SH-SY5Y (cell line): ENCODE data around the gene MYH6.

Experiments used
- GATA2 ChIP-seq: IDR thresholded peaks from 2 replicates; pipeline ENCODE4 v1.6.1; 2011; ENCODE audit warnings: mild to moderate bottlenecking, low read depth, low read length
- GATA3 ChIP-seq: IDR thresholded peaks from 2 replicates; pipeline ENCODE4 v1.6.1; 2011; ENCODE audit warnings: low read depth, mild to moderate bottlenecking, low read length, moderate library complexity

DNA sequence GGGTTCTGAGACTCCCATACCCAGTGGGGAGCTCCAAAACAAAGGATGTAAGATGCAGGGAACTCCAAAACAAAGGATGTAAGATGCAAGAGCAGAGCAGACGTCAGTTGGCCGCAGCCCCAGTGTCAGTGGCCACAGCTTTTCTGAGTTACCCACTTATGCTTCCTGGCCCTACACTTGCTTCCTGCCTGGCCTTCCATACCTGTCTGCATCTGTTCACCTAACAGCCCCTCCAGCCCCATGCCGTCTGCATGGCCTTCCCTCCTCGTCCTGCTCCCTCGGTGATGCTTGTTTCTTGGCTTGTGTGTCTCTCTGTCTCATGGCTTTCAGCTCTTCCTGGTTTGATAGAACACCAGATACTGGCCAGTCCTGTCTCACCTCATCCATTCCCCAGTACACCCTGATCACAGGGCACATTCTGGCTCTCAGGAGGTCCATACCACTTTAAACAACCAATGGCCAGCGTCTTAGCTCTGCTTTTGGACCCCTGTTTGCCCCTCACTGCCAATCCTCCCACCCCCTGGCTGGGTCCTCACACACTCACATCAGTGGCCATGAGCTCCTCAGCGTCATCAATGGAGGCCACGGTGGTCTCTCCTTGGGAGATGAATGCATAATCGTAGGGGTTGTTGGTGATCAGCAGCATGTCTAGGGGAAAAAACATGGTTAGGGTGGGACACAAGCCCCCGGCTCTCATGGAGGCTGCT is 22.1 kb upstream of the MYH6 start:
- TF ChIP-seq GATA2 (no peak), GATA3 (no peak)
